ENCODE data around the gene UBE4B. TPM values are rescaled to one million over a fixed set of nuclear protein-coding genes. Genes with fewer than 3 reads are reported as not detected.

The UBE4B gene
- total RNA-seq, 1 donor from 2014 or later: 54.8 TPM

- Mint-ChIP-seq H3K4me3 (ENCODE audit: unreplicated experiment) (peak overlapping the region; percentile 91), H3K36me3 (ENCODE audit: low read depth, unreplicated experiment) (peaks cover 4% of the 10 kb centered on the region), H3K9me3 (ENCODE audit: unreplicated experiment) (no peaks in the 10 kb centered on the region), H3K27me3 (ENCODE audit: unreplicated experiment) (peaks cover 3% of the 10 kb centered on the region), H3K27ac (ENCODE audit: unreplicated experiment) (peak overlapping the region; percentile 67), H3K4me1 (ENCODE audit: unreplicated experiment) (peaks cover 13% of the 10 kb centered on the region)
- no peak for TF ChIP-seq CTCF (IDR thresholded peaks at IDR 0.05; ENCODE audit: unreplicated experiment)
- peak; percentile 22 for DNase-seq (ENCODE audit: low spot score)
Observed at GRCh38 chr1:10033359-10033845, 644 bp downstream of the UBE4B start.

GRCh38 chr1:10042746-10043145, 10.0 kb downstream of the UBE4B start:
- peaks cover 12% of the 10 kb centered on the region for H3K4me1 Mint-ChIP-seq (ENCODE audit: unreplicated experiment)
- H3K27ac Mint-ChIP-seq (ENCODE audit: unreplicated experiment): no peak overlapping the region
- peaks cover 2% of the 10 kb centered on the region for H3K27me3 Mint-ChIP-seq (ENCODE audit: unreplicated experiment)
- no peak for TF ChIP-seq CTCF (IDR thresholded peaks at IDR 0.05; ENCODE audit: unreplicated experiment)
- DNase-seq (ENCODE audit: low spot score): no peak
- H3K36me3 Mint-ChIP-seq (ENCODE audit: low read depth, unreplicated experiment): peaks cover 4% of the 10 kb centered on the region
- no peaks in the 10 kb centered on the region for H3K9me3 Mint-ChIP-seq (ENCODE audit: unreplicated experiment)
- no peak overlapping the region for H3K4me3 Mint-ChIP-seq (ENCODE audit: unreplicated experiment)

- Mint-ChIP-seq H3K9me3 (ENCODE audit: unreplicated experiment) (no peaks in the 10 kb centered on the region), H3K27me3 (ENCODE audit: unreplicated experiment) (peaks cover 2% of the 10 kb centered on the region), H3K4me3 (ENCODE audit: unreplicated experiment) (no peak overlapping the region), H3K4me1 (ENCODE audit: unreplicated experiment) (peaks cover 14% of the 10 kb centered on the region), H3K27ac (ENCODE audit: unreplicated experiment) (no peak overlapping the region), H3K36me3 (ENCODE audit: low read depth, unreplicated experiment) (peaks cover 4% of the 10 kb centered on the region)
- no peak for DNase-seq (ENCODE audit: low spot score)
- no peak for TF ChIP-seq CTCF (IDR thresholded peaks at IDR 0.05; ENCODE audit: unreplicated experiment)
Observed at GRCh38 chr1:10045480-10046355, 13.0 kb downstream of the UBE4B start.

GRCh38 chr1:10046356-10047085, 13.8 kb downstream of the UBE4B start:
- H3K27me3 Mint-ChIP-seq (ENCODE audit: unreplicated experiment): peaks cover 2% of the 10 kb centered on the region
- no peak for DNase-seq (ENCODE audit: low spot score)
- peaks cover 14% of the 10 kb centered on the region for H3K4me1 Mint-ChIP-seq (ENCODE audit: unreplicated experiment)
- H3K27ac Mint-ChIP-seq (ENCODE audit: unreplicated experiment): no peak overlapping the region
- H3K36me3 Mint-ChIP-seq (ENCODE audit: low read depth, unreplicated experiment): peaks cover 4% of the 10 kb centered on the region
- no peak overlapping the region for H3K4me3 Mint-ChIP-seq (ENCODE audit: unreplicated experiment)
- no peak for TF ChIP-seq CTCF (IDR thresholded peaks at IDR 0.05; ENCODE audit: unreplicated experiment)
- no peaks in the 10 kb centered on the region for H3K9me3 Mint-ChIP-seq (ENCODE audit: unreplicated experiment)
